SK-N-SH (cell line): Measurements from ENCODE around the gene HEATR3. TPM values are rescaled to one million over a fixed set of nuclear protein-coding genes. Genes with fewer than 3 reads are reported as not detected.

Source experiments
- CTCF ChIA-PET: fragments of 300-600, 350-600 bp; formaldehyde crosslinking; extraction: SDS; loops from one replicate; lab custom pipeline; 2021; lab: Yijun Ruan, JAX
- POLR2A ChIA-PET: fragments of 350-600 bp; sonication (Branson Sonifier 250); formaldehyde crosslinking; extraction: SDS; loops from one replicate; lab custom pipeline; 2020; ENCODE audit warnings: antibody characterized with exemption, inconsistent platforms; lab: Yijun Ruan, JAX
- DNase-seq: peaks from one replicate; pipeline ENCODE4 v3.0.0; 2012
- H2AFZ ChIP-seq: fragments of 200-600 bp; sonication (generic); 2 replicates; pipeline ENCODE4 v1.8.1; 2016; ENCODE audit warnings: antibody characterized with exemption, mild to moderate bottlenecking, low read depth
- H3F3A ChIP-seq: fragments of 200-600 bp; sonication (generic); replicated peaks from 2 replicates; pipeline ENCODE3; 2016; ENCODE audit warnings: antibody characterized with exemption, mild to moderate bottlenecking; ENCODE audit not compliant: insufficient read depth
- H3K27ac ChIP-seq, 2 experiments: fragments of 200-500 bp in 1 of 2; fragments of 200-600 bp in 1 of 2; sonication (Bioruptor generic) in 1 of 2; sonication (generic), shearing (Covaris generic) in 1 of 2; 2 replicates each; pipeline versions ENCODE4 v1.5.1 to v1.6.1; 2014 to 2016; ENCODE audit warnings: low read depth in 2 of 2, inconsistent platforms in 1 of 2, low read length in 1 of 2, mild to moderate bottlenecking in 1 of 2, mixed read lengths in 1 of 2
- H3K27me3 ChIP-seq: fragments of 200-600 bp; sonication (generic), shearing (Covaris generic); 2 replicates; pipeline ENCODE4 v1.6.1; 2016; ENCODE audit warnings: mixed run types; ENCODE audit not compliant: insufficient read depth
- H3K36me3 ChIP-seq, 2 experiments: fragments of 200-500 bp in 1 of 2; fragments of 200-600 bp in 1 of 2; sonication (Bioruptor generic) in 1 of 2; sonication (generic) in 1 of 2; replicated peaks in 1 of 2; 2 replicates each; pipeline versions ENCODE3 to v1.5.1; 2014 to 2016; ENCODE audit warnings: low read length in 1 of 2, mild to moderate bottlenecking in 1 of 2; ENCODE audit not compliant: insufficient read depth in 2 of 2, control insufficient read depth in 1 of 2
- H3K4me1 ChIP-seq, 2 experiments: fragments of 200-500 bp in 1 of 2; fragments of 200-600 bp in 1 of 2; sonication (Bioruptor generic) in 1 of 2; sonication (generic), shearing (Covaris generic) in 1 of 2; 2 replicates each; pipeline versions ENCODE4 v1.5.1 to v1.6.1; 2014 to 2016; ENCODE audit warnings: low read depth in 1 of 2, low read length in 1 of 2, mixed run types in 1 of 2; ENCODE audit not compliant: insufficient read depth in 2 of 2, control insufficient read depth in 1 of 2
- H3K4me2 ChIP-seq: fragments of 200-600 bp; sonication (generic), shearing (Covaris generic); 2 replicates; pipeline ENCODE4 v1.6.1; 2017; ENCODE audit warnings: mixed run types
- H3K4me3 ChIP-seq, 2 experiments: fragments of 200-500 bp in 1 of 2; fragments of 200-600 bp in 1 of 2; sonication (Bioruptor generic) in 1 of 2; sonication (generic), shearing (Covaris generic) in 1 of 2; 2 replicates each; pipeline versions ENCODE4 v1.5.1 to v1.8.1; 2014 to 2016; ENCODE audit warnings: low read depth in 2 of 2, inconsistent platforms in 1 of 2, low read length in 1 of 2, mild to moderate bottlenecking in 1 of 2, mixed read lengths in 1 of 2, moderate library complexity in 1 of 2
- H3K79me2 ChIP-seq: fragments of 200-600 bp; sonication (generic); 2 replicates; pipeline ENCODE4 v1.8.1; 2017; ENCODE audit warnings: mild to moderate bottlenecking; ENCODE audit not compliant: insufficient read depth
- H3K9ac ChIP-seq: fragments of 200-600 bp; sonication (generic); 2 replicates; pipeline ENCODE4 v1.6.1; 2017; ENCODE audit warnings: mixed run types
- H3K9me2 ChIP-seq: fragments of 200-600 bp; sonication (generic); 2 replicates; pipeline ENCODE4 v1.6.1; 2017; ENCODE audit warnings: mixed run types
- H3K9me3 ChIP-seq: fragments of 200-600 bp; sonication (generic); 2 replicates; pipeline ENCODE4 v1.6.1; 2017; ENCODE audit warnings: mixed run types, mild to moderate bottlenecking, moderate library complexity
- H4K20me1 ChIP-seq: fragments of 200-600 bp; sonication (generic); 2 replicates; pipeline ENCODE4 v1.6.1; 2017; ENCODE audit warnings: mild to moderate bottlenecking, mixed run types; ENCODE audit not compliant: insufficient read depth
- EP300 ChIP-seq, 2 experiments: IDR thresholded peaks; 2 replicates each; pipeline versions ENCODE4 v1.4.0 to v1.6.1; 2012; ENCODE audit warnings: borderline replicate concordance in 1 of 2, low read depth in 1 of 2, low read length in 1 of 2
- EZH2phosphoT487 ChIP-seq: fragments of 200-600 bp; sonication (generic); IDR thresholded peaks from 2 replicates; pipeline ENCODE4 v1.6.1; 2017; ENCODE audit warnings: low read depth, mixed run types, mild to moderate bottlenecking, antibody characterized with exemption, moderate library complexity, borderline replicate concordance
- FOXJ3 ChIP-seq: sonication (generic); formaldehyde crosslinking; IDR thresholded peaks from 2 replicates; pipeline ENCODE4 v1.5.1; 2020; ENCODE audit warnings: mild to moderate bottlenecking, missing genetic modification reagents
- FOXM1 ChIP-seq: IDR thresholded peaks from 2 replicates; pipeline ENCODE4 v1.4.0; 2012; ENCODE audit warnings: low read depth, mild to moderate bottlenecking
- GABPA ChIP-seq: IDR thresholded peaks from 2 replicates; pipeline ENCODE4 v1.4.0; 2012; ENCODE audit warnings: low read depth, mild to moderate bottlenecking
- GATA2 ChIP-seq: sonication (generic); formaldehyde crosslinking; IDR thresholded peaks from 2 replicates; pipeline ENCODE4 v1.5.0; 2020; ENCODE audit warnings: mild to moderate bottlenecking, missing genetic modification reagents
- JUND ChIP-seq: IDR thresholded peaks from 2 replicates; pipeline ENCODE4 v1.4.0; 2012
- MXI1 ChIP-seq: IDR thresholded peaks from 2 replicates; pipeline ENCODE4 v1.6.1; 2012; ENCODE audit warnings: mild to moderate bottlenecking, low read depth, low read length, improper control_type of control experiment
- RAD21 ChIP-seq: IDR thresholded peaks from 2 replicates; pipeline ENCODE4 v1.6.1; 2012; ENCODE audit warnings: mild to moderate bottlenecking, low read length
- RCOR1 ChIP-seq: fragments of 150-350 bp; IDR thresholded peaks from 2 replicates; pipeline ENCODE4 v1.6.1; 2017; ENCODE audit warnings: antibody characterized with exemption, low read length
- RFX5 ChIP-seq: IDR thresholded peaks from 2 replicates; pipeline ENCODE4 v1.6.1; 2012; ENCODE audit warnings: mild to moderate bottlenecking, improper control_type of control experiment, low read length
- RXRA ChIP-seq: IDR thresholded peaks from 2 replicates; pipeline ENCODE4 v1.4.0; 2012; ENCODE audit warnings: low read depth, mild to moderate bottlenecking, borderline replicate concordance
- SMC3 ChIP-seq: IDR thresholded peaks from 2 replicates; pipeline ENCODE4 v1.6.1; 2012; ENCODE audit warnings: low read depth, low read length, improper control_type of control experiment
- polyA plus RNA-seq, 3 experiments: library from polyadenylated mRNA; depleted of rRNA; stranded (reverse); fragments of >200 nt; gene quantifications; 2 replicates each; pipeline ENCODE4 v1.2.3, GENCODE V29; 2012
- TF ChIP-seq, protein P1 (sequence below): IDR thresholded peaks from 2 replicates; pipeline ENCODE4; 2012
- TF ChIP-seq, protein P2 (sequence below): fragments of 150-350 bp; IDR thresholded peaks from 2 replicates; pipeline ENCODE4 v1.6.1; 2016; ENCODE audit warnings: mild to moderate bottlenecking, low read depth, low read length
- TF ChIP-seq, protein P3 (sequence below): IDR thresholded peaks from 2 replicates; pipeline ENCODE4 v1.4.0; 2012; ENCODE audit warnings: low read depth, borderline replicate concordance
- TF ChIP-seq, protein P4 (sequence below): fragments of 200-600 bp; sonication (generic); IDR thresholded peaks from 2 replicates; pipeline ENCODE4 v1.6.1; 2017; ENCODE audit warnings: antibody characterized with exemption, mild to moderate bottlenecking, moderate library complexity
- TF ChIP-seq, protein P5 (sequence below): IDR thresholded peaks from 2 replicates; pipeline ENCODE4 v1.6.1; 2012; ENCODE audit warnings: mild to moderate bottlenecking, low read depth, low read length, moderate library complexity
- TF ChIP-seq, protein P6 (sequence below): fragments of 150-350 bp; IDR thresholded peaks from 2 replicates; pipeline ENCODE4 v1.6.1; 2017; ENCODE audit warnings: antibody characterized with exemption, low read length, low read depth, borderline replicate concordance

HEATR3 gene
- polyA plus RNA-seq, 1 of the 3 experiments (the other 2 are of a cell fraction) = 10.1 TPM

DNA sequence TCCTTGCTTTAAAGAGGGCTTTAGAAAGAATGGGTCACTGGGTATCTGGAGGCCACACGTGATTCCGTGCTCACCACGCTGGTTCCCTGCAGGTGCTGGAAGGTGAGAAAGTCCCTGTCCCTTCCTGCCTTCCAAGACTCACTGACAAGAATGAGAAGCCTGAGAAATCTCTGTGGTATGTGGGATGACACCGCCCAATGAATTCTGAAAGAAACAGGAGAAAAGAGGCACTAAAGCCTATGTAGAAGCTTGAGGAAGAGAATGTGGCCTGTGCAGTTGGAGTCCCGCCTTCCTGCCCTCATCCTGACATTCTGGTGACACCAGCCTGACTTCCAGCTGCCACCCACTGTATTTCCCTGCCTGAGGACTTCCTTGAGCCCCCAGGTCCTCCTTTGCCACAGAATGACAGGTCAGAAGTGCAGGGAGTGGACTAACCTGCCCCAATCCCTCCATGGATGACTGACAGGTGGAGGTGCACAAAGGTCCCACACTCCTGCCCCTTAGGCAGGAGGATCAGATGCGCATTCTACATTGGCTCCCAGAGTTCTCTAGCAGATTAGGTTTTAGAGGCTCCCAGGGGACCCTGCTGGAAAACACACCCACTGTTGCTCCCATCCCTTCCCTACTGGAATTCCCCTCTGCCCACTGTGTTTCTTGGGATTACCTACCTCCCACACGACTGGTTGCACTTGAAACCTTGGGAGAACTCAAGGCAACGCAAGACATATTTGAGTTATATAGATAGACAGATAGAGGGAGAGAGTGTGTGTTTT, 48.8 kb downstream of the HEATR3 start (continued):
- TF ChIP-seq, protein P1, sequence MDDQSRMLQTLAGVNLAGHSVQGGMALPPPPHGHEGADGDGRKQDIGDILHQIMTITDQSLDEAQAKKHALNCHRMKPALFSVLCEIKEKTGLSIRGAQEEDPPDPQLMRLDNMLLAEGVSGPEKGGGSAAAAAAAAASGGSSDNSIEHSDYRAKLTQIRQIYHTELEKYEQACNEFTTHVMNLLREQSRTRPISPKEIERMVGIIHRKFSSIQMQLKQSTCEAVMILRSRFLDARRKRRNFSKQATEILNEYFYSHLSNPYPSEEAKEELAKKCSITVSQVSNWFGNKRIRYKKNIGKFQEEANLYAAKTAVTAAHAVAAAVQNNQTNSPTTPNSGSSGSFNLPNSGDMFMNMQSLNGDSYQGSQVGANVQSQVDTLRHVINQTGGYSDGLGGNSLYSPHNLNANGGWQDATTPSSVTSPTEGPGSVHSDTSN = no peak

DNA sequence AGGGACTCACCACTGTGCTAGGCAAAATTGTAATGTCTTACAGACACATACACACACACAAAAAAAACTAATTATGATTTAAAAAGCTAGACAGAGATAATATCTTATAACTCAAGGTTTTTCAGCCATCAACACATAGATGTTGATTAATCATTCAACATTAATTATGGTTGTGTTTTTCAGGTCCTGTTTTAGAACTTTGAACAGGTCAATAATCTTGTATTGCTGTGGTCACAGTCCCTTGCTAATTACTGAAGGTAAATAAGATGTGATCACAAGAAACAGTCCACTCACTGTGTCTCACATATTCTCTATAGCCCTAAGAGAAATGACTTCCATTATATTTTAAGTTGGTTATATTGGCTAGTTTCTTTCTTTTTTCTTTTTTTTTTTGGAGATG, 54.9 kb downstream of the HEATR3 start:
- no peaks in the 10 kb centered on the region for H3K9me2 ChIP-seq
- ChIA-PET POLR2A (no interaction called here), CTCF (interaction anchor here (1.8 kb wide), 1 partner anchor 53 kb away, joined by 5 read pairs; no protein-coding TSS in a partner anchor)
- H3K27me3 ChIP-seq = no peaks in the 10 kb centered on the region
- H3K9ac ChIP-seq = no peak overlapping the region
- H3K79me2 ChIP-seq = no peaks in the 10 kb centered on the region
- no peak overlapping the region for H2AFZ ChIP-seq
- H3K4me2 ChIP-seq = no peak overlapping the region
- H3K4me3 ChIP-seq = no peak overlapping the region
- H3F3A ChIP-seq = no peaks in the 10 kb centered on the region
- no peaks in the 10 kb centered on the region for H4K20me1 ChIP-seq
- H3K27ac ChIP-seq = no peak overlapping the region
- no peaks in the 10 kb centered on the region for H3K4me1 ChIP-seq
- no peaks in the 10 kb centered on the region for H3K36me3 ChIP-seq
- DNase-seq = no peak
- H3K9me3 ChIP-seq = no peaks in the 10 kb centered on the region
- no peak for TF ChIP-seq FOXJ3 (CRISPR knock-in tag)
- TF ChIP-seq SMC3 = no peak
- TF ChIP-seq FOXM1 = no peak
- TF ChIP-seq GABPA = no peak
- TF ChIP-seq RAD21 = no peak
- no peak for TF ChIP-seq RXRA
- TF ChIP-seq EP300 (IDR thresholded peaks at IDR 0.05; ENCODE audit: borderline replicate concordance in 1 of 2, low read depth in 1 of 2, low read length in 1 of 2) = no peak
- no peak for TF ChIP-seq EZH2phosphoT487
- no peak for TF ChIP-seq JUND
- TF ChIP-seq RFX5 = no peak
- TF ChIP-seq, protein P2, sequence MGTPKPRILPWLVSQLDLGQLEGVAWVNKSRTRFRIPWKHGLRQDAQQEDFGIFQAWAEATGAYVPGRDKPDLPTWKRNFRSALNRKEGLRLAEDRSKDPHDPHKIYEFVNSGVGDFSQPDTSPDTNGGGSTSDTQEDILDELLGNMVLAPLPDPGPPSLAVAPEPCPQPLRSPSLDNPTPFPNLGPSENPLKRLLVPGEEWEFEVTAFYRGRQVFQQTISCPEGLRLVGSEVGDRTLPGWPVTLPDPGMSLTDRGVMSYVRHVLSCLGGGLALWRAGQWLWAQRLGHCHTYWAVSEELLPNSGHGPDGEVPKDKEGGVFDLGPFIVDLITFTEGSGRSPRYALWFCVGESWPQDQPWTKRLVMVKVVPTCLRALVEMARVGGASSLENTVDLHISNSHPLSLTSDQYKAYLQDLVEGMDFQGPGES = no peak
- TF ChIP-seq RCOR1 = no peak
- TF ChIP-seq, protein P3, sequence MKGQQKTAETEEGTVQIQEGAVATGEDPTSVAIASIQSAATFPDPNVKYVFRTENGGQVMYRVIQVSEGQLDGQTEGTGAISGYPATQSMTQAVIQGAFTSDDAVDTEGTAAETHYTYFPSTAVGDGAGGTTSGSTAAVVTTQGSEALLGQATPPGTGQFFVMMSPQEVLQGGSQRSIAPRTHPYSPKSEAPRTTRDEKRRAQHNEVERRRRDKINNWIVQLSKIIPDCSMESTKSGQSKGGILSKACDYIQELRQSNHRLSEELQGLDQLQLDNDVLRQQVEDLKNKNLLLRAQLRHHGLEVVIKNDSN = no peak
- TF ChIP-seq, protein P4, sequence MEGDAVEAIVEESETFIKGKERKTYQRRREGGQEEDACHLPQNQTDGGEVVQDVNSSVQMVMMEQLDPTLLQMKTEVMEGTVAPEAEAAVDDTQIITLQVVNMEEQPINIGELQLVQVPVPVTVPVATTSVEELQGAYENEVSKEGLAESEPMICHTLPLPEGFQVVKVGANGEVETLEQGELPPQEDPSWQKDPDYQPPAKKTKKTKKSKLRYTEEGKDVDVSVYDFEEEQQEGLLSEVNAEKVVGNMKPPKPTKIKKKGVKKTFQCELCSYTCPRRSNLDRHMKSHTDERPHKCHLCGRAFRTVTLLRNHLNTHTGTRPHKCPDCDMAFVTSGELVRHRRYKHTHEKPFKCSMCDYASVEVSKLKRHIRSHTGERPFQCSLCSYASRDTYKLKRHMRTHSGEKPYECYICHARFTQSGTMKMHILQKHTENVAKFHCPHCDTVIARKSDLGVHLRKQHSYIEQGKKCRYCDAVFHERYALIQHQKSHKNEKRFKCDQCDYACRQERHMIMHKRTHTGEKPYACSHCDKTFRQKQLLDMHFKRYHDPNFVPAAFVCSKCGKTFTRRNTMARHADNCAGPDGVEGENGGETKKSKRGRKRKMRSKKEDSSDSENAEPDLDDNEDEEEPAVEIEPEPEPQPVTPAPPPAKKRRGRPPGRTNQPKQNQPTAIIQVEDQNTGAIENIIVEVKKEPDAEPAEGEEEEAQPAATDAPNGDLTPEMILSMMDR = no peak
- TF ChIP-seq GATA2 (CRISPR knock-in tag) = no peak
- TF ChIP-seq, protein P5, sequence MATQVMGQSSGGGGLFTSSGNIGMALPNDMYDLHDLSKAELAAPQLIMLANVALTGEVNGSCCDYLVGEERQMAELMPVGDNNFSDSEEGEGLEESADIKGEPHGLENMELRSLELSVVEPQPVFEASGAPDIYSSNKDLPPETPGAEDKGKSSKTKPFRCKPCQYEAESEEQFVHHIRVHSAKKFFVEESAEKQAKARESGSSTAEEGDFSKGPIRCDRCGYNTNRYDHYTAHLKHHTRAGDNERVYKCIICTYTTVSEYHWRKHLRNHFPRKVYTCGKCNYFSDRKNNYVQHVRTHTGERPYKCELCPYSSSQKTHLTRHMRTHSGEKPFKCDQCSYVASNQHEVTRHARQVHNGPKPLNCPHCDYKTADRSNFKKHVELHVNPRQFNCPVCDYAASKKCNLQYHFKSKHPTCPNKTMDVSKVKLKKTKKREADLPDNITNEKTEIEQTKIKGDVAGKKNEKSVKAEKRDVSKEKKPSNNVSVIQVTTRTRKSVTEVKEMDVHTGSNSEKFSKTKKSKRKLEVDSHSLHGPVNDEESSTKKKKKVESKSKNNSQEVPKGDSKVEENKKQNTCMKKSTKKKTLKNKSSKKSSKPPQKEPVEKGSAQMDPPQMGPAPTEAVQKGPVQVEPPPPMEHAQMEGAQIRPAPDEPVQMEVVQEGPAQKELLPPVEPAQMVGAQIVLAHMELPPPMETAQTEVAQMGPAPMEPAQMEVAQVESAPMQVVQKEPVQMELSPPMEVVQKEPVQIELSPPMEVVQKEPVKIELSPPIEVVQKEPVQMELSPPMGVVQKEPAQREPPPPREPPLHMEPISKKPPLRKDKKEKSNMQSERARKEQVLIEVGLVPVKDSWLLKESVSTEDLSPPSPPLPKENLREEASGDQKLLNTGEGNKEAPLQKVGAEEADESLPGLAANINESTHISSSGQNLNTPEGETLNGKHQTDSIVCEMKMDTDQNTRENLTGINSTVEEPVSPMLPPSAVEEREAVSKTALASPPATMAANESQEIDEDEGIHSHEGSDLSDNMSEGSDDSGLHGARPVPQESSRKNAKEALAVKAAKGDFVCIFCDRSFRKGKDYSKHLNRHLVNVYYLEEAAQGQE = no peak
- no peak for TF ChIP-seq MXI1
- TF ChIP-seq, protein P6, sequence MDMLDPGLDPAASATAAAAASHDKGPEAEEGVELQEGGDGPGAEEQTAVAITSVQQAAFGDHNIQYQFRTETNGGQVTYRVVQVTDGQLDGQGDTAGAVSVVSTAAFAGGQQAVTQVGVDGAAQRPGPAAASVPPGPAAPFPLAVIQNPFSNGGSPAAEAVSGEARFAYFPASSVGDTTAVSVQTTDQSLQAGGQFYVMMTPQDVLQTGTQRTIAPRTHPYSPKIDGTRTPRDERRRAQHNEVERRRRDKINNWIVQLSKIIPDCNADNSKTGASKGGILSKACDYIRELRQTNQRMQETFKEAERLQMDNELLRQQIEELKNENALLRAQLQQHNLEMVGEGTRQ = no peak
